GM23248 (cell line): ENCODE results near the gene APBA1.

Experiments
- EZH2 ChIP-seq: fragments of 200-600 bp; sonication (generic); IDR thresholded peaks from 2 replicates; pipeline ENCODE4 v1.6.1; 2018; ENCODE audit warnings: antibody characterized with exemption, mild to moderate bottlenecking; ENCODE audit not compliant: insufficient read depth, poor library complexity, severe bottlenecking
- EZH2phosphoT487 ChIP-seq: fragments of 200-600 bp; sonication (generic); IDR thresholded peaks from 2 replicates; pipeline ENCODE4 v1.6.1; 2018; ENCODE audit warnings: antibody characterized with exemption, moderate library complexity, mild to moderate bottlenecking, low read depth; ENCODE audit not compliant: insufficient read depth

GRCh38 chr9:69590266-69590665, 81.9 kb downstream of the APBA1 start:
- TF ChIP-seq EZH2 (no peak), EZH2phosphoT487 (no peak)
